DND-41 (cell line): ENCODE results near the gene OR1G1.

Source experiments
- ATAC-seq: fragments of 200-7000 bp; cut with Tn5 transposase; 3 replicates; pipeline ENCODE4 v1.9.1; 2021; ENCODE audit warnings: low read depth; ENCODE audit not compliant: insufficient read depth
- DNase-seq: peaks from one replicate; pipeline ENCODE4 v3.0.0-alpha.2; 2020
- H2AFZ ChIP-seq: 2 replicates; pipeline ENCODE4 v1.6.0; 2012; ENCODE audit warnings: low read depth, low read length
- H3K27ac ChIP-seq: 2 replicates; pipeline ENCODE4 v1.5.1; 2012; ENCODE audit warnings: low read length, inconsistent platforms
- H3K27me3 ChIP-seq: fragments of 200-600 bp; sonication (generic); 2 replicates; pipeline ENCODE4 v1.6.0; 2012; ENCODE audit warnings: low read length, mild to moderate bottlenecking, inconsistent platforms; ENCODE audit not compliant: insufficient read depth, poor library complexity
- H3K36me3 ChIP-seq: 2 replicates; pipeline ENCODE4 v1.5.1; 2012; ENCODE audit warnings: low read length, inconsistent platforms; ENCODE audit not compliant: insufficient read depth
- H3K4me1 ChIP-seq: 2 replicates; pipeline ENCODE4 v1.5.1; 2012; ENCODE audit warnings: mild to moderate bottlenecking, low read length; ENCODE audit not compliant: insufficient read depth
- H3K4me2 ChIP-seq: 2 replicates; pipeline ENCODE4 v1.6.0; 2012; ENCODE audit warnings: mild to moderate bottlenecking, moderate library complexity, low read length, inconsistent platforms; ENCODE audit not compliant: insufficient read depth
- H3K4me3 ChIP-seq, 2 experiments: fragments of 200-600 bp in 1 of 2; shearing (Covaris generic) in 1 of 2; 2 replicates each; pipeline ENCODE4 v1.5.1; 2012 to 2016; ENCODE audit warnings: inconsistent platforms in 2 of 2, low read length in 2 of 2, mild to moderate bottlenecking in 2 of 2, low read depth in 1 of 2, moderate library complexity in 1 of 2
- H3K79me2 ChIP-seq: 2 replicates; pipeline ENCODE4 v1.6.0; 2012; ENCODE audit warnings: low read length, inconsistent platforms; ENCODE audit not compliant: insufficient read depth
- H3K9ac ChIP-seq: 2 replicates; pipeline ENCODE4 v1.6.0; 2012; ENCODE audit warnings: low read depth, mild to moderate bottlenecking, inconsistent platforms, low read length, moderate library complexity
- H3K9me3 ChIP-seq: 2 replicates; pipeline ENCODE4 v1.5.1; 2012; ENCODE audit warnings: low read length, moderate library complexity, mild to moderate bottlenecking, inconsistent platforms; ENCODE audit not compliant: insufficient read depth, severe bottlenecking
- H4K20me1 ChIP-seq: 2 replicates; pipeline ENCODE4 v1.6.0; 2012; ENCODE audit warnings: low read length; ENCODE audit not compliant: insufficient read depth
- EZH2 ChIP-seq: IDR thresholded peaks from 3 replicates; pipeline ENCODE4 v1.6.1; 2012; ENCODE audit warnings: borderline replicate concordance, low read depth, mild to moderate bottlenecking, moderate library complexity, low read length, inconsistent platforms; ENCODE audit not compliant: severe bottlenecking
- TF ChIP-seq, protein P1 (sequence below): IDR thresholded peaks from 2 replicates; pipeline ENCODE4 v1.5.1; 2012; ENCODE audit warnings: borderline replicate concordance, low read length, moderate library complexity, mild to moderate bottlenecking; ENCODE audit not compliant: poor library complexity, severe bottlenecking; ENCODE audit errors: extremely low read depth

OR1G1 gene

DNA sequence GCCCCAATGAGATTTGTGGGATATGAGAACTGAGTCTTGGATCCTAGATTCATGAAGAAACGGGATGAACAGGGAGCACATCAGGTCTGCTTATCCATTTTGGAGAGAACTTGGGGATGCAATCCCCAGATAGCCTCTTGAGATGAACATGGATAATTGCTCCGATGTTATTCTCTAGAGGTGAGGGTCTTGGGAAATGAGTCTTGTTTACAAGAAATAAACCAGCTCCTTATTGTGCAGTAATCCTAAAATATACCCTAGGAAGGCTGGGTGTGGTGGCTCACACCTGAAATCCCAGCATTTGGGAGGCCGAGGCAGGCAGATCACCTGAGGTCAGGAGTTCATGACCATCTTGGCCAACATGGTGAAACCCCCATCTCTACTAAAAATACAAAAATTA is 23.0 kb downstream of the OR1G1 start, which contains the start of gene OR1D2:
TSS of gene OR1D2 (minus strand) at position 101 of the 400 bp plus-strand sequence. CDS start 11,426 bp downstream, outside the sequence.
- no peaks in the 10 kb centered on the region for H3K4me1 ChIP-seq
- no peaks in the 10 kb centered on the region for H4K20me1 ChIP-seq
- H3K27me3 ChIP-seq, result no peaks in the 10 kb centered on the region
- H3K4me3 ChIP-seq, result no peak within 1 kb of the TSS
- H3K27ac ChIP-seq, result no peak within 1 kb of the TSS
- no peak for TF ChIP-seq EZH2
- TF ChIP-seq, protein P1, sequence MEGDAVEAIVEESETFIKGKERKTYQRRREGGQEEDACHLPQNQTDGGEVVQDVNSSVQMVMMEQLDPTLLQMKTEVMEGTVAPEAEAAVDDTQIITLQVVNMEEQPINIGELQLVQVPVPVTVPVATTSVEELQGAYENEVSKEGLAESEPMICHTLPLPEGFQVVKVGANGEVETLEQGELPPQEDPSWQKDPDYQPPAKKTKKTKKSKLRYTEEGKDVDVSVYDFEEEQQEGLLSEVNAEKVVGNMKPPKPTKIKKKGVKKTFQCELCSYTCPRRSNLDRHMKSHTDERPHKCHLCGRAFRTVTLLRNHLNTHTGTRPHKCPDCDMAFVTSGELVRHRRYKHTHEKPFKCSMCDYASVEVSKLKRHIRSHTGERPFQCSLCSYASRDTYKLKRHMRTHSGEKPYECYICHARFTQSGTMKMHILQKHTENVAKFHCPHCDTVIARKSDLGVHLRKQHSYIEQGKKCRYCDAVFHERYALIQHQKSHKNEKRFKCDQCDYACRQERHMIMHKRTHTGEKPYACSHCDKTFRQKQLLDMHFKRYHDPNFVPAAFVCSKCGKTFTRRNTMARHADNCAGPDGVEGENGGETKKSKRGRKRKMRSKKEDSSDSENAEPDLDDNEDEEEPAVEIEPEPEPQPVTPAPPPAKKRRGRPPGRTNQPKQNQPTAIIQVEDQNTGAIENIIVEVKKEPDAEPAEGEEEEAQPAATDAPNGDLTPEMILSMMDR, result no peak
- H3K36me3 ChIP-seq, result no peaks in the 10 kb centered on the region
- H3K9me3 ChIP-seq, result no peaks in the 10 kb centered on the region
- no peaks in the 10 kb centered on the region for H3K79me2 ChIP-seq
- no peak within 1 kb of the TSS for H3K4me2 ChIP-seq
- no peak within 1 kb of the TSS for H3K9ac ChIP-seq
- H2AFZ ChIP-seq, result no peak within 1 kb of the TSS
- ATAC-seq (no peak), DNase-seq (no peak)
